Astrocyte of the cerebellum (primary cell): ENCODE measurements around the gene PPM1D.
"Not testable (repeated sequence)": the region's sequence is repeated elsewhere in the genome, so short reads cannot be mapped to it uniquely, and the experiment has no call there.

Experiments
- DNase-seq: peaks from one replicate; pipeline ENCODE4 v3.0.0-alpha.2; 2011; ENCODE audit warnings: low read depth
- H3K4me3 ChIP-seq: 2 replicates; pipeline ENCODE4 v1.5.1; 2011; ENCODE audit warnings: mild to moderate bottlenecking, low read depth, low read length, moderate library complexity
- in situ Hi-C: cut with HindIII; loops from 2 replicates; pipeline ENCODE4 v1.10.0; 2017; ENCODE audit warnings: low sequenced_read_pairs
- TF ChIP-seq, protein P1 (sequence below): IDR thresholded peaks from 2 replicates; pipeline ENCODE4 v1.5.1; 2012; ENCODE audit warnings: low read length, low read depth, moderate library complexity, mild to moderate bottlenecking; ENCODE audit errors: missing control alignments

Gene PPM1D

DNA sequence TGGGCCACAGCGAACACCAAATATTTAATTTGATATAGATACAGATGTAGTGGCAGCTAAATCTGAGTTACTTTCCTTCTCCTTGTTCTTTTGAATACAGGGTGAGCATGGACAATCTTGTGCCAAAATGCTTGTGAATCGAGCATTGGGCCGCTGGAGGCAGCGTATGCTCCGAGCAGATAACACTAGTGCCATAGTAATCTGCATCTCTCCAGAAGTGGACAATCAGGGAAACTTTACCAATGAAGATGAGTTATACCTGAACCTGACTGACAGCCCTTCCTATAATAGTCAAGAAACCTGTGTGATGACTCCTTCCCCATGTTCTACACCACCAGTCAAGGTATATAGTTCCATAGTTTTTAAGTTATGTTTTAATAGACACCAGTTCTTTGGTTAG, 56.5 kb downstream of the PPM1D start:
- no peak overlapping the region for H3K4me3 ChIP-seq
- TF ChIP-seq, protein P1, sequence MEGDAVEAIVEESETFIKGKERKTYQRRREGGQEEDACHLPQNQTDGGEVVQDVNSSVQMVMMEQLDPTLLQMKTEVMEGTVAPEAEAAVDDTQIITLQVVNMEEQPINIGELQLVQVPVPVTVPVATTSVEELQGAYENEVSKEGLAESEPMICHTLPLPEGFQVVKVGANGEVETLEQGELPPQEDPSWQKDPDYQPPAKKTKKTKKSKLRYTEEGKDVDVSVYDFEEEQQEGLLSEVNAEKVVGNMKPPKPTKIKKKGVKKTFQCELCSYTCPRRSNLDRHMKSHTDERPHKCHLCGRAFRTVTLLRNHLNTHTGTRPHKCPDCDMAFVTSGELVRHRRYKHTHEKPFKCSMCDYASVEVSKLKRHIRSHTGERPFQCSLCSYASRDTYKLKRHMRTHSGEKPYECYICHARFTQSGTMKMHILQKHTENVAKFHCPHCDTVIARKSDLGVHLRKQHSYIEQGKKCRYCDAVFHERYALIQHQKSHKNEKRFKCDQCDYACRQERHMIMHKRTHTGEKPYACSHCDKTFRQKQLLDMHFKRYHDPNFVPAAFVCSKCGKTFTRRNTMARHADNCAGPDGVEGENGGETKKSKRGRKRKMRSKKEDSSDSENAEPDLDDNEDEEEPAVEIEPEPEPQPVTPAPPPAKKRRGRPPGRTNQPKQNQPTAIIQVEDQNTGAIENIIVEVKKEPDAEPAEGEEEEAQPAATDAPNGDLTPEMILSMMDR: no peak
- DNase-seq: no peak
- in situ Hi-C loops: no loop called here

DNA sequence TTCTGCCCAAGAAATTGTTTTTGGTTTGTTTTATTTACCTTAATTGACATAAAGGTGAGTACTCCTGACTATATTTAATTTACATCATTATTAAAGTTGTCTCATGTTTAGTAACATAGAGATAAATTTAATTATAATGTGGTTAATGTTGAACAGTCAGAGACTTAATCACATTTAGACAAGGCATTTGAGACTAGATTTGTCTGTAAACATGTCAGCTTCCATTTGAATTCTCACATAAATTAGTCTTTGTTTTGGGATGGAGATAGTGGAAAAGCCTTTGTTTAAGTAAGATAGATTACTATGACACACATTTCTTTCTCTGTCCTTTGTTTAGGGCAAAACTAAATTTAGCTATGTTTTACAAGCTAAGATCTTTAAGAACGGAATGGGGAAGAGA, 59.2 kb downstream of the PPM1D start:
- no peak overlapping the region for H3K4me3 ChIP-seq
- no peak for DNase-seq
- in situ Hi-C loops: no loop called here
- TF ChIP-seq, protein P1: no peak

DNA sequence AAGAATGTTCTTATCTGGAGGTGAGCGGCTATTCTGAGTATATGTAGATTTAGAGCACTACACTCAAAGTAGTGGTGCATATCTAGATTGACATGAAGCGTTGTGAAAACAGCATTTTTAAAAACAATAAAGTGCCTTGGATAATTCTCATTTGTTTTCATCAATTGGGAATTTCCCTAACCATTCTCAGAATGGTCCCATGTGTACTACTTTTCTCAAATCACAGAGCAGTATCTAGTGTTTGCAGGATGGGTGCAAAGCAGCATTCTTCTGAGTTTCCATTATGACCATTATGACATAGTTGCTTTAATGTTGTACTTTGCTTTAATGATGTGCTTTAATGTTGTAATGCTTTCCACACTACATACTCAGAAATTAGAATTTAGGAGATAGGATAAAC, 61.5 kb downstream of the PPM1D start:
- TF ChIP-seq, protein P1: no peak
- no peak overlapping the region for H3K4me3 ChIP-seq
- in situ Hi-C loops: no loop called here
- no peak for DNase-seq

DNA sequence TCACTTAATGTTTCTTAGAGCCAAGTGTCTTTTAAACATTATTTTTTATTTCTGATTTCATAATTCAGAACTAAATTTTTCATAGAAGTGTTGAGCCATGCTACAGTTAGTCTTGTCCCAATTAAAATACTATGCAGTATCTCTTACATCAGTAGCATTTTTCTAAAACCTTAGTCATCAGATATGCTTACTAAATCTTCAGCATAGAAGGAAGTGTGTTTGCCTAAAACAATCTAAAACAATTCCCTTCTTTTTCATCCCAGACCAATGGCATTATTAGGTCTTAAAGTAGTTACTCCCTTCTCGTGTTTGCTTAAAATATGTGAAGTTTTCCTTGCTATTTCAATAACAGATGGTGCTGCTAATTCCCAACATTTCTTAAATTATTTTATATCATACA, 64.0 kb downstream of the PPM1D start:
- DNase-seq: no peak
- in situ Hi-C loops: no loop called here
- H3K4me3 ChIP-seq: no peak overlapping the region
- TF ChIP-seq, protein P1: no peak

DNA sequence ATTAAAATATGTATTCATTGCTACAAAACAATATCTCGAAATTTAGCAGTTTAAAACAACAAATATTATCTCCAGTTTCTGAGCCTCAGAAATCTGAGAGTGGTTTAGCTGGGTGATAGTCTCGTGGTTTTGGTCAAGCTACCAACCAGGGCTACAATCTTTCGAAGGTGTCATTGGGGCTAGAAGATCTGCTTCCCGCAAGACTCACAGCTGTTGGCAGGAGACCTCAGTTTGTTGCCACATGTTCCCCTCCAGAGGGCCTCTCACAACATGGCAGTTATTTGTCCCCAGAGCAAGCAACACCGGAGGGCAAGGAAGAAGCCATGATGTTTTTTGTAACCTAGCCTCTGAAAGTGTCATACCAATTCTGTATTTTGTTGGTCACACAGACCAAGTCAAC, 65.6 kb downstream of the PPM1D start:
- TF ChIP-seq, protein P1: no peak
- H3K4me3 ChIP-seq: no peak overlapping the region
- DNase-seq: no peak
- in situ Hi-C loops: no loop called here

DNA sequence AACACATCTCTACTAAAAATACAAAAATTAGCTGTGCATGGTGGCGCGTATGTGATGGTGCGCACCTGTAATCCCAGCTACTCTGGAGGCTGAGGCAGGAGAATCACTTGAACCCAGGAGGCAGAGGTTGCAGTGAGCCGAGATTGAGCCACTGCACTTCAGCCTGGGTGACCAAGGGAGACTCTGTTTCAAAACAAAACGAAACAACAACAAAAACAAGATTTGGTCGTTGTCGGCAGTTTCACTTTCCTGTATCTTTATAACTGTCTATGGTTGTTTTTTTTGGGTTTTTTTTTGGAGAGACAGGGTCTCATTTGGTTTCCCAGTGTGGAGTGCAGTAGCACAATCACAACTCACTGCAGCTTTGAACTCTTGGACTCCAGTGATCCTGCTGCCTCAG, 68.7 kb downstream of the PPM1D start:
- DNase-seq, in situ Hi-C loops, H3K4me3 ChIP-seq: not testable (repeated sequence)

DNA sequence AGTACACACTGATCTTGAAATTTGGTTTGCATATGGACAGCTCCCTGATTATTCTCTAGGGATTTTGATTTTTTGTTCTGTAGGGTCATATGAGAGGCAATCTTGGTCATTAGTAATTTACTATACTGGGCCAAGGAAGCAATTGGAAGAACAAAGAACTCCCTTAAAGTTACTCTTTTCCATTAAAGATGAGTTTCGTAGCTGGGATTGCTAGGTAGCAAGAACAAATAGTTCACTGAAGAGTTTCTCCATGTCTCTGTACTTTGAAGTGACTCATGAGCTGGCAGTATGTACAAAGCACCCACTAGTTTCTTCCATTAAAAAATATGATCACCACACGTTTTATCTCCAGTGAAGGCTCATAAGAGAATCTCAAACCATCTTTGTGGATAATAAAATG, 71.5 kb downstream of the PPM1D start:
- TF ChIP-seq, protein P1: no peak
- in situ Hi-C loops: no loop called here
- H3K4me3 ChIP-seq: no peak overlapping the region
- DNase-seq: no peak

DNA sequence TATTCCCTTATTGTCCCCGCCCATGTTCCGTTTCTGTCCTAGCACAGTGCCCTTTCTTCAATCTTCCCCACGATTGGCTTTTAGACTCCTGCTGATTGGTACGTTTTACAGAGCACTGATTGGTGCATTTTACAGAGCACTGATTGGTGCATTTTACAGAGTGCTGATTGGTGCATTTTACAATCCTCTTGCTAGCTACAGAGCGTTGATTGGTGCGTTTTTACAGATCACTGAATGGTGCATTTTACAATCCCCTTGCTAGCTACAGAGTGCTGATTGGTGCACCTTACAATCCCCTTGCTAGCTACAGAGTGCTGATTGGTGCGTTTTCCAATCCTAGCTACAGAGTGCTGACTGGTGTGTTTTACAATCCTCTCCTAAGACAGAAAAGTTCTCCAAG, 74.6 kb downstream of the PPM1D start:
- DNase-seq, in situ Hi-C loops: not testable (repeated sequence)

More for the DNA sequence above, 74.6 kb downstream of the PPM1D start:
- H3K4me3 ChIP-seq: not testable (repeated sequence)
